ENCODE data around the gene BPIFA1. TPM values are rescaled to one million over a fixed set of nuclear protein-coding genes. Genes with fewer than 3 reads are reported as not detected.

Gene BPIFA1
- polyA plus RNA-seq (2013, experiment 1 of 4): not detected
- not detected for polyA plus RNA-seq (2013, experiment 2 of 4)
- not detected for polyA plus RNA-seq (2013, experiment 3 of 4)
- polyA plus RNA-seq (2013, experiment 4 of 4): not detected

DNA sequence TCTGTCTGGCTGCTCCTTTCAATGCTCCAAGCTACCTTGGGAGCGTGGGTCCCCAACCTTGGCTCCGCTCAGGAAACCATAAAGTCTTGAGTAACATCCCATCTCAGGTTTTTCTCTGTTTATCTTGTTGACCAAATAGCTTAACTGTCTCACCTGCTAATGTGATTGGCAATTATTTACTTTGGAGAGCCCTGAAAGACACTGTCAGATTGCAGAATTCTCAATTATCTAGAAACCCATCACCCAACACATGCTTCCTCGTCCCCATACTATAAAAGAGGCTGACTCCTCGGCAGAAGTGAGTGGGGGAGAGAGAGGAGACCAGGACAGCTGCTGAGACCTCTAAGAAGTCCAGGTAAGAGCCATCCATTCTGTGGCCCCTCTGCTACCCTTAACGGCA lies at the start of gene BPIFA1:
Gene BPIFA1 (plus strand): TSS at position 301 of the 400 bp plus-strand sequence. CDS start 1,716 bp downstream, outside the sequence.
- no peaks in the 10 kb centered on the region for H3K9me3 ChIP-seq (ENCODE audit: control insufficient read depth, low read length)
- no peak within 1 kb of the TSS for H3K27ac ChIP-seq (ENCODE audit: insufficient read depth, low read depth, low read length, poor library complexity, severe bottlenecking)
- H3K4me1 ChIP-seq (ENCODE audit: control insufficient read depth, insufficient read depth, low read length): no peaks in the 10 kb centered on the region
- WGBS, 2 experiments: 90% methylated on average over 4 to 5 of the region's 5 CpGs
- no peak within 1 kb of the TSS for H3K4me3 ChIP-seq (ENCODE audit: insufficient read depth, low read depth, low read length)
- peaks cover 3% of the 10 kb centered on the region for H3K27me3 ChIP-seq (ENCODE audit: control insufficient read depth, insufficient read depth, low read length, poor library complexity, severe bottlenecking)
- H3K36me3 ChIP-seq (ENCODE audit: control insufficient read depth, insufficient read depth, low read length): no peaks in the 10 kb centered on the region

DNA sequence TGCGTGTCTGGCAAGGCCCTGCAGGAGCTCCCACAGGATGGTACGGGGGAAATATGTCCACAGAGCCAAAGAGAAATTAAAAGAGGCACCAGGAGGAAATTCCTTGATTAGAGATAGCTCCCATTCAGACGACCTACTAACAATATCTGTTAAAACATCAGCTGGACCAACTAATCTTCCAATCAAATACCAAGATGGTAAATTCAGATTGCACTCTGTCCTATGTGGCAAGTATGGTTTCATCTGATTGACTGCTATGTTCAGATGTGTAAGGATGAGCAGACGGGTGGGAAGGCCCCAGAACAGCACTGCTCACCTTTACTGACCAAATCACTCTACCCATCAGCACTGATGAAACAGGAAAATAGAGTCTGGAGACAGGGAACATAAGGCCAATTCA lies 48.3 kb upstream of the BPIFA1 start:
- Histone ChIP-seq H3K27me3 (ENCODE audit: control insufficient read depth, insufficient read depth, low read length, poor library complexity, severe bottlenecking) (no peaks in the 10 kb centered on the region), H3K36me3 (ENCODE audit: control insufficient read depth, insufficient read depth, low read length) (no peaks in the 10 kb centered on the region), H3K4me1 (ENCODE audit: control insufficient read depth, insufficient read depth, low read length) (no peaks in the 10 kb centered on the region), H3K4me3 (ENCODE audit: insufficient read depth, low read depth, low read length) (no peak overlapping the region), H3K27ac (ENCODE audit: insufficient read depth, low read depth, low read length, poor library complexity, severe bottlenecking) (no peak overlapping the region), H3K9me3 (ENCODE audit: control insufficient read depth, low read length) (no peaks in the 10 kb centered on the region)
- WGBS, 2 experiments: 83 to 91% methylated on average over 3 to 4 of the region's 4 CpGs

DNA sequence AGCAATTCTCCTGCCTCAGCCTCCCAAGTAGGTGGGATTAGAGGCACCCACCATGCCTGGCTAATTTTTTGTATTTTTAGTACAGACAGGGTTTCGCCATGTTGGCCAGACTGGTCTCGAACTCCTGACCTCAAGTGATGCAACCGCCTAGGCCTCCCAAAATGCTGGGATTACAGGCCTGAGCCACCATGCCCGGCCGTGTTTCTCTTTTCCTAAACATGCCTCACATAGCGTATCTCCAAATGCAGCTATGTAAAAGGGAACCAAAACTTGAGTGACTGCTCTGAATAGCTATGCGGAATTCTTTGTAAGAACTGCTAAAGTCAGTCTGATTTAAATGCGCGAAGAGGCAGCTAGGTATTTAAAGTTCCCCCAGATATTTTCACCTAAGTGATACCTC lies 47.4 kb upstream of the BPIFA1 start:
- 89 to 90% methylated on average over 9 of the region's 9 CpGs for WGBS, 2 experiments
- no peaks in the 10 kb centered on the region for H3K4me1 ChIP-seq (ENCODE audit: control insufficient read depth, insufficient read depth, low read length)
- no peaks in the 10 kb centered on the region for H3K36me3 ChIP-seq (ENCODE audit: control insufficient read depth, insufficient read depth, low read length)
- H3K9me3 ChIP-seq (ENCODE audit: control insufficient read depth, low read length): no peaks in the 10 kb centered on the region
- no peaks in the 10 kb centered on the region for H3K27me3 ChIP-seq (ENCODE audit: control insufficient read depth, insufficient read depth, low read length, poor library complexity, severe bottlenecking)
- no peak overlapping the region for H3K4me3 ChIP-seq (ENCODE audit: insufficient read depth, low read depth, low read length)
- no peak overlapping the region for H3K27ac ChIP-seq (ENCODE audit: insufficient read depth, low read depth, low read length, poor library complexity, severe bottlenecking)

- 80 to 84% methylated on average over 3 of the region's 3 CpGs for WGBS, 2 experiments
- Histone ChIP-seq H3K27me3 (ENCODE audit: control insufficient read depth, insufficient read depth, low read length, poor library complexity, severe bottlenecking) (no peaks in the 10 kb centered on the region), H3K27ac (ENCODE audit: insufficient read depth, low read depth, low read length, poor library complexity, severe bottlenecking) (no peak overlapping the region), H3K36me3 (ENCODE audit: control insufficient read depth, insufficient read depth, low read length) (no peaks in the 10 kb centered on the region), H3K9me3 (ENCODE audit: control insufficient read depth, low read length) (no peaks in the 10 kb centered on the region), H3K4me1 (ENCODE audit: control insufficient read depth, insufficient read depth, low read length) (no peaks in the 10 kb centered on the region), H3K4me3 (ENCODE audit: insufficient read depth, low read depth, low read length) (no peak overlapping the region)
Measured at GRCh38 chr20:33191484-33191883, 44.3 kb upstream of the BPIFA1 start.

GRCh38 chr20:33191955-33192354 lies 43.8 kb upstream of the BPIFA1 start:
- Histone ChIP-seq H3K27me3 (ENCODE audit: control insufficient read depth, insufficient read depth, low read length, poor library complexity, severe bottlenecking) (no peaks in the 10 kb centered on the region), H3K4me1 (ENCODE audit: control insufficient read depth, insufficient read depth, low read length) (no peaks in the 10 kb centered on the region), H3K27ac (ENCODE audit: insufficient read depth, low read depth, low read length, poor library complexity, severe bottlenecking) (no peak overlapping the region), H3K4me3 (ENCODE audit: insufficient read depth, low read depth, low read length) (no peak overlapping the region), H3K36me3 (ENCODE audit: control insufficient read depth, insufficient read depth, low read length) (no peaks in the 10 kb centered on the region), H3K9me3 (ENCODE audit: control insufficient read depth, low read length) (no peaks in the 10 kb centered on the region)
- WGBS, 2 experiments: 82 to 100% methylated on average over 1 of the region's 1 CpG

DNA sequence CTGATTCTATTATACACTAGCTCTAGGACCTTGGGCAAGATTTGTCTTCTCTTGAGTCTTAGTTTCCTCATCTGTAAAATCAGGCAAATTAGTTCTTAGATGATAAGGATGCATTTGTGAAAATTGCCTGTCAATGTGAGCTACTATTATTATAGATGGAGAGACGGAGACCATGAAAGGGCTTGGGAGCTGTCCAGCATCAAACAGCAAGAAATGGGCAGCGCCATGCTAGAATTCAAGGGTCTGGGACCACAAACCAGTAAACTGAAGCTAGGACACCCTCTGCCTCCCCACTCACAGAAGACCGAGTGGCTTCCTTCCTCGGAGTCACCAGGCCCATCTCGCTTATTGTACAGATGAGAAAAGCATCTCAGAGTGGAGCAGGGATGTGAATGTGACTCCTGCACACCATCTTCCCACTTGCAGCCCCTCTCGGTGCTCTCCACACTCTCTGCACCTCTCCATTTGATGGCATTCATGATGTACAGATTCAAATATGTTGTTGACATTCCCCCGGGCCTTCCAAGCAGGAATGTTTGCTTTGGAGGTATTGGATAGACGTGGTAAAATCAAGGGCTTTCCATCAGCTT lies 42.8 kb upstream of the BPIFA1 start:
- Histone ChIP-seq H3K9me3 (ENCODE audit: control insufficient read depth, low read length) (no peaks in the 10 kb centered on the region), H3K4me1 (ENCODE audit: control insufficient read depth, insufficient read depth, low read length) (no peaks in the 10 kb centered on the region), H3K36me3 (ENCODE audit: control insufficient read depth, insufficient read depth, low read length) (no peaks in the 10 kb centered on the region), H3K27me3 (ENCODE audit: control insufficient read depth, insufficient read depth, low read length, poor library complexity, severe bottlenecking) (no peaks in the 10 kb centered on the region), H3K4me3 (ENCODE audit: insufficient read depth, low read depth, low read length) (no peak overlapping the region), H3K27ac (ENCODE audit: insufficient read depth, low read depth, low read length, poor library complexity, severe bottlenecking) (no peak overlapping the region)
- WGBS, 2 experiments: 72 to 78% methylated on average over 8 of the region's 8 CpGs

DNA sequence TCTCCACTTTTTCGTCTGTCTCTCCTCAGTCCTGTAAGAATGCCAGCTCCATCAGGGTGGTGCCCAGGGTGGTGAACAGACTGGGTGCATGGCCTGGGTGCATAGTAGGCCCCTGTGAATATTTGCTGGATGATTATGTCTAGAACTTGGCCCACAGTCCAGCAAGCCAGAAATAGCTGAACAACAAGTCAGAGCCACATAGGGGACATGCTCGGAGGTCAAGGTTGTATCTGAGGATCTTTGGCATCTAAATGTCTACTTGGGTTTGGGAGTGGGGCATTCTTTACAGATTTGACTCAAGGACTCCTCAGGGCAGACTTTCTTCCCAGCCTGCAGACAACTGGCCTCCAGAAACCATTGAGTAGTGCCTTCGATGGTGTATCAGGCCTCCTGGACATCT lies 36.8 kb upstream of the BPIFA1 start:
- Histone ChIP-seq H3K9me3 (ENCODE audit: control insufficient read depth, low read length) (no peaks in the 10 kb centered on the region), H3K4me3 (ENCODE audit: insufficient read depth, low read depth, low read length) (no peak overlapping the region), H3K36me3 (ENCODE audit: control insufficient read depth, insufficient read depth, low read length) (no peaks in the 10 kb centered on the region), H3K27me3 (ENCODE audit: control insufficient read depth, insufficient read depth, low read length, poor library complexity, severe bottlenecking) (peaks cover 8% of the 10 kb centered on the region), H3K27ac (ENCODE audit: insufficient read depth, low read depth, low read length, poor library complexity, severe bottlenecking) (no peak overlapping the region), H3K4me1 (ENCODE audit: control insufficient read depth, insufficient read depth, low read length) (no peaks in the 10 kb centered on the region)
- 94% methylated on average over 3 of the region's 3 CpGs for WGBS, 2 experiments

DNA sequence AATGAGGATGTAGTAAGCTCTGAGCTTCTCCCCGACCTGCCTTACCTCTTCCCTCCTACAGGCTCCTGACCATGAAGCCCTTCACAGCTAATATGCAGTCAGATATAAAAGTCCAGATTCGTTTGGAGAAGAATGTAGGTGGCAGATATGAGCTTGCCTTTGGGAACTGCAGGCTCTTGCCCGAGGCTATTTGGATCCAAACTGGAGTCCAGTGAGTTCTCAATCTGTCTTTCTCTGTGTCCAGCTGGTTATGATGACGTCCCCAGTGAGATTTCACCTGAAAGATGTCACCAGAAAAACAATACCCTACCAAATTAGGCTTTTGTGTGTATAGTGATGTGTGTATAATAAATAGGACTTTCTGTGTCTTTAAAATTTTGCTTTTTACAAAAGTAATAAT lies 33.3 kb upstream of the BPIFA1 start:
- Histone ChIP-seq H3K27ac (ENCODE audit: insufficient read depth, low read depth, low read length, poor library complexity, severe bottlenecking) (no peak overlapping the region), H3K36me3 (ENCODE audit: control insufficient read depth, insufficient read depth, low read length) (no peaks in the 10 kb centered on the region), H3K9me3 (ENCODE audit: control insufficient read depth, low read length) (no peaks in the 10 kb centered on the region), H3K27me3 (ENCODE audit: control insufficient read depth, insufficient read depth, low read length, poor library complexity, severe bottlenecking) (peaks cover 23% of the 10 kb centered on the region), H3K4me3 (ENCODE audit: insufficient read depth, low read depth, low read length) (no peak overlapping the region), H3K4me1 (ENCODE audit: control insufficient read depth, insufficient read depth, low read length) (no peaks in the 10 kb centered on the region)
- WGBS, 2 experiments: 73 to 83% methylated on average over 3 to 4 of the region's 4 CpGs

DNA sequence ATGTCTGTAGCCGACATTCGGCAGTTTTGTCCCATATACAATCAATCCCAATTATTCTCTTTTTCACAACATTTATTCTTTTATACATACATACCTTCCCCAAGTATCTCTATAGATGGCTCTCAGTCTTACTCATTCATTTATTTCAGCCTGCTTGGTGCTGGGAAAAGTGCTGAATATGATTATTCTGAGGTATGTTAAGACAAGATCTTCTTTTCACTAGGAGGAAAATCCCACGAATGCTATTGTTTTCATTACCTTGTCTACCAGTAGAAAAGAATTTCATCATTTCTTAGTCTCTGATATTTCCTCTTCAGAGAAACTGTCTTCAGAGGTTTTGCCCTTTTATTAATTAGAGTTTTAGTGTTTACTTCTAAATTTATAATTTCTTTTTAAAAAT lies 32.4 kb upstream of the BPIFA1 start:
- H3K4me1 ChIP-seq (ENCODE audit: control insufficient read depth, insufficient read depth, low read length): no peaks in the 10 kb centered on the region
- H3K27me3 ChIP-seq (ENCODE audit: control insufficient read depth, insufficient read depth, low read length, poor library complexity, severe bottlenecking): peaks cover 26% of the 10 kb centered on the region
- no peaks in the 10 kb centered on the region for H3K9me3 ChIP-seq (ENCODE audit: control insufficient read depth, low read length)
- H3K27ac ChIP-seq (ENCODE audit: insufficient read depth, low read depth, low read length, poor library complexity, severe bottlenecking): no peak overlapping the region
- 91 to 94% methylated on average over 2 to 3 of the region's 3 CpGs for WGBS, 2 experiments
- H3K4me3 ChIP-seq (ENCODE audit: insufficient read depth, low read depth, low read length): no peak overlapping the region
- H3K36me3 ChIP-seq (ENCODE audit: control insufficient read depth, insufficient read depth, low read length): no peaks in the 10 kb centered on the region

- Histone ChIP-seq H3K36me3 (ENCODE audit: control insufficient read depth, insufficient read depth, low read length) (no peaks in the 10 kb centered on the region), H3K27ac (ENCODE audit: insufficient read depth, low read depth, low read length, poor library complexity, severe bottlenecking) (no peak overlapping the region), H3K4me1 (ENCODE audit: control insufficient read depth, insufficient read depth, low read length) (no peaks in the 10 kb centered on the region), H3K4me3 (ENCODE audit: insufficient read depth, low read depth, low read length) (no peak overlapping the region), H3K9me3 (ENCODE audit: control insufficient read depth, low read length) (no peaks in the 10 kb centered on the region), H3K27me3 (ENCODE audit: control insufficient read depth, insufficient read depth, low read length, poor library complexity, severe bottlenecking) (peaks cover 28% of the 10 kb centered on the region)
- 9 to 10% methylated on average over 13 of the region's 13 CpGs for WGBS, 2 experiments
Measured at GRCh38 chr20:33209789-33210188, 26.0 kb upstream of the BPIFA1 start.

All from ectodermal cell (in vitro differentiated cells).